HG03558 (cell line): ENCODE measurements around the gene APBB2.

ENCODE experiments used
- ATAC-seq: cut with Tn5 transposase; IDR thresholded peaks from one replicate; pipeline ENCODE4 v1.9.1; 2021; ENCODE audit warnings: moderate number of reproducible peaks; ENCODE audit not compliant: unreplicated experiment; ENCODE audit errors: extremely low read depth

Gene APBB2

DNA sequence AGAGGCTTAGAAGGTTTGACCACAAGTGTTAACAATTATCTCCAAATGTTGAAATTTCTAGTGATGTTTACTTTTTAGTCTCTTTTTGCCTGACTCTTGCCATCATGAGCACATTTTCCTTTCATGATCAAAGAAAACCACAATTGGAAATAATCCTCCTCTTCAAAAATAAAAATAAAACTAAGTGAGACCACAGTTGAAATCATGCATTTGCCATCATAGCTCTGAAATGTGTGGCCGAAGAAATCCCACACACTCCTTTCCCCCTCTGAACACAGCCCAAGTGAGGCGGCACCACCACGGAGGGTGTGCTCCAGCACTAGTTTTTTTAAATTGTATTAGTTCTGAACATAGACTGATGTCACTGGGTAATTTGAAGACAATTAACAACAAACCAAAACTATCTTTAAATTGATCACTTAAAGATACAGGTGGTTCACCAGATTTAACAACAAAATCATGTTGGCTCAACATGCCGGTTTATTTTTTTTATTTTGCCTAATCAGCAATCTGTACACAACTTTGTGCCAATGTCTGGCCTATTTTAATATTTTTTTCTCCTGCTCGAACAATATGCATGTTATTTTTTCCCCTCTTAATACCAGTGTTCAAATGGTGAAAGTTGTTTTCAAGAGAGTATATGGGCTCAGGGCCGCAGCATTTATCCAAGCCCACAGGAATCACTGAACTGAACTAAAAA lies 17.6 kb downstream of the APBB2 start:
- ATAC-seq, result no peak

DNA sequence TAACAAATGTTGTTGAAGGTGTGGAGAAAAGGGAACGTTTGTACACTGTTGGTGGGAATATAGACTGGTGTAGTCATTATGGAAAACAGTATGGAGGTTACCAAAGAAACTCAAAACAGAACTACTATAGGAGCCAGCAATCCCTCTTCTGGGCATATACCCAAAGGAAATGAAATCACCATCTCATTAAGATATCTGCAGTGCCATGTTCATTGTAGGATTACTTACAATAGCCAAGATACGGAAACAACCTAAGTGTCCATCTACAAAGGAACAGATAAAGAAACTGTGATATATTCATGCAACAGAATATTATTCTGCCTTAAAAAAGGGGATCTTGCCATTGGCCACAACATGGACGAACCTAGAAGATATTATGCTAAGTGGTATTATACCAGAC lies 22.2 kb downstream of the APBB2 start:
- no peak for ATAC-seq

DNA sequence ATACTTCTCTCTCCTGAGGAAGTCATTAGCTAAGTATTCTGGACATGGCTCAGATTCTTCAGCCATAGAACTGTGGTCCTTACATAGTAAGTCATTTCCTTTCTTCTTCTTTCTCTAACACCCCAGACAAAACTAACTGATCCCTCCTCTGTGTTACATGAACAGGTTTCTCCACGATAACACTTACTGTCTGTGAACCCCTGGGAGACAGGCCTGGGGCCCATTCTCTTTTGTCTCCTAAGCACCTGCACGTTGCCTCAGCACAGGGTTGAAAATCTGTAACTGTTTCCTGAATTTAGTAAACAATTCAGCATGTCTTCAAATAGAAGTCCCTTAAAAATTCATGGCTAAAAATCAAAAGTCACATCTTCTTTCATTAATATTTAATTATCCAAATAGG lies 24.7 kb downstream of the APBB2 start:
- no peak for ATAC-seq

DNA sequence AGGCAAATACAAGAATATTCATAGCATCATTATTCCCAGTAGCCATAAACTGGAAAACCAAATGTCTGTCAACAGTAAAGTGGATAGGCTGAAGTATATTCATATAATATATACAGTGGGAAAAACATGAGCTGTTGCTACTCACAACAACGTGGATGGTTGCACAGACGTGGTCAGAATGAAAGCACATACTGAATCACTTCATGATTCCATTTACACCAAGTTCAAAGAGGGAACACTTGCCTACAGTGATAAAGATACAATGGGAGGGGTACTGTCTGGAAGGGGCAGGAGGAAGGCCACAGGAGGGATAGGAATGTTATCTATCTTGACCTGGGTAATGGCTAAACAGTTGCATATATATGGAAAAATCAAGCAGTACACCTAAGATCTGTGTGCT lies 25.3 kb downstream of the APBB2 start:
- no peak for ATAC-seq

DNA sequence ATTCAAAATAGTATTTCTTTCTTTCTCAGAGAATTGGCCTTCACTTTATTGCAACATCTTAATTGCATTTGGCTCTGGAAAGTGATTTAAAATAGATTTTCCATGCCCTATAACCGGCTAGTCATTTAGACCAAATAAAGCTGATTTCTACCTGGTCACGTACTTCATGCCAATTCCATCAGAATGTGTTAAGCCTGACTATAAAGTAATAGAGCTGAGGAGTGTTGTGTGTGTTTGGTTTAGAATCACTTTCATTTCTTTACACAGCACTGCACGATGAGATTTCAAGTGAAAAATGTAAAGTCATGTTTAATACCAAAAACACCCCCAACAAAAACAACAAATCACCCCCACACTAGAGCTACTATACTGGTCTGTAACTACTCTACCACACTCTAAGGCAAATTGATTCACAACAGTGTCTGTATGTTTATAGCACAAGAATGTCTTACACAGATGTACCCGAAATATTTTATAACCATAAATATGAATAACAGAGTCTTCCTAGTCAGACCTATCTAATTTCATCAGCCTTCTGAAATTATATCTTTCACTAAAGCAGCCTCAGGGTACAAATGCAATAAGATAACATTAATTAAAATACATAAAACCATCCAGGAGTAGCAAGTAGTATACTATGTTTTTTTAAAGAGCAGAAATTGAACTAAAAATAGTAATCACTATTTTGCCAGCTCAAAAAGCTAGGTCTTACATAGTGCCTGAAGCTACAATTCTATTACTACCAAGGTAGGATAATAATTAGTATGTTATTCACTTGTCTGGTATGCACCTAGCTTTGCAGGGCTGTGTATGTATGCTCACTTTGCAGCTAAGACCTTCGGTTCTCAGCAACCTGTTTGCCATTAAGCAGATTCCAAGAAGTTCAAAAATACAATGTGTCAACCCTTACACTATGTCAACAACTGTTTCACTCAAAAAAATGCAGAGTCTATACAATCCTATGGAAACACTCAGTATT lies 28.4 kb downstream of the APBB2 start:
- no peak for ATAC-seq

DNA sequence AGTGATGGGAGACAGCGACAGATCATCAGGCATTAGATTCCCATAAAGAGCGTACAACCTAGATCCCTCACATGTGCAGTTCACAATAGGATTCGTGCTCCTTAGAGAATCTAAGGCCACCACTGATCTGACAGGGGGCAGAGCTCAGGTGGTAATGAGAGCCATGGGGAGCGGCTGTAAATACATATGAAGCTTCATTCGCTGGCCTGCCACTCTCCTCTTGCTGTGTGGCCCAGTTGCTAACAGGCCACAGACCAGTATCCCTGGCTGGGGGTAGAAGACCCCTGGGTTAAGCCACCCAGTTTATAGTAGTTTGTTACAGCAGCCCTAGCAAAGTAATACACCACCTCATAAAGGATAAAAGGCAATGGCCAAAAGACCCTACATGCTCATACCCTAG lies 30.3 kb downstream of the APBB2 start:
- no peak for ATAC-seq

DNA sequence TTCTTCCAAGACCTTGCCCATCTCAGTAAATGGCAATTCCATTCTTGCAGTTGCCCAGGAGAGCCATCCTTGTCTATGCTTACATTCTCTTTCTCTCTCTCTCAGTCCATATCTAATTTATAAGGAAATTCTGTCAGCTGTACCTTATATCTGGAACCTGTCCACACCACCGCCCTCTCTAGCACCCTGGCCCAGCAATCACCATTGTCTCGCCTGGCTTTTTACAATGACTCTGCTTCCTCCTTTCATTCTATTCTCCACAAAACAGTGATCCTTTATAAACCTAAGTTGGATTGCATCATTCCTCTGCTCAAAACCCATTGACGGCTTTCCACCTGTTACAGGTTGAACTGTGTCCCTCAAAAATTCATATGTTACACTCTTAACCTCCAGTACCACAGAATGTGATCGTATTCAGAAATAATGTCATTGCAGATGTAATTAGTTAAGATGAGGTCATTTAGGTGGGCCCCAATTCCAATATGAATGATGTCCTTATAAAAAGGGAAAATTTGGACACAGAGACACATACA lies 31.3 kb downstream of the APBB2 start:
- no peak for ATAC-seq

DNA sequence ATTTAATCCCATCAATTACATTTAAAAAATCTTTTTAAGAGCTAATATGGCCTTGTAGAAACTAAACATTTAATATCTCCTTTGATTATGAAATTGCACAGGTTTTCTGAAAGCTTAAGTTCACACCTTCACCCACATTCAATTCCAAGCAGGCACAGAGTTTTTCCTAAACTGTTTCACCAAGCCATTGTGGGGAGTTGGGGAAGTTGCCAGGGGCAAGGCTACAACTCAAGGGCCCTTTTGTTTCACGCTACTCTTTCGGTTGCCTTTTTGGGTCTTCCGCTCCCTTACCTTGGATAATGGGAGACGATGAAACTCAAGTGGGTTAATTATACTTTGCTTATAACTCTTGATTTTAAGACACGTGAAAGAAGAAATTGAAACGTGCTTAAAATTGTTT lies 33.3 kb downstream of the APBB2 start:
- no peak for ATAC-seq

DNA sequence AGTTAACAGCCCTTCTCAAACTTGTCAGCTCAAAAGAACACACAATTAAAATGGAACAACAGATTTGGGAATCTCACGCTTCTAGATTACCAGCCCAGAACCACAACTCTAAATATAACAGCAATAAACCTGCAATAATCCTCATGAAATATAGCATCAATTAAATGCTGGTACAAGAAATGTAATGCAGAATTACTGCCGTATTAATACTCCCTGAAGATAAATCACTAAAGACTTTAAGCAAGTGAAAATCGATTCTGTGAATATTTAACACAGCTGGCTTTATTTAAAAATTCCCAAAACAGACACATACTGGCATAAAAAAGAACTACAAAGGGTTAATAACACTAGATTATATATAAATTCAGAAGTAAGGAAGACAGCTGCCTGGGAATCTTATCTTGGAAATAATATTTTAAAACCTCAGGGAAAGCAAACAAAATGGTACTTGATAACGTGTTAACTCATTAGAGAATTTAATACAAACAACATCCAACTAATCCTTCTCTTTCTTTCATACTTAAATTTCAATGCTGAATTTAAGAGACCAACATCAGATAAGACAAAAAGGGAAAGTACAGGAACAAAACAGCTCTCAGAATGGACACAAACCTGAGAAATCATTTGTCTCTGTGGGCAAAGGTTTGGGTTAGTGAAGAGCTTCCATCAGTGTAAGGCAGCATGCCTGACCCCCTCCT lies 34.7 kb downstream of the APBB2 start:
- ATAC-seq, result no peak

DNA sequence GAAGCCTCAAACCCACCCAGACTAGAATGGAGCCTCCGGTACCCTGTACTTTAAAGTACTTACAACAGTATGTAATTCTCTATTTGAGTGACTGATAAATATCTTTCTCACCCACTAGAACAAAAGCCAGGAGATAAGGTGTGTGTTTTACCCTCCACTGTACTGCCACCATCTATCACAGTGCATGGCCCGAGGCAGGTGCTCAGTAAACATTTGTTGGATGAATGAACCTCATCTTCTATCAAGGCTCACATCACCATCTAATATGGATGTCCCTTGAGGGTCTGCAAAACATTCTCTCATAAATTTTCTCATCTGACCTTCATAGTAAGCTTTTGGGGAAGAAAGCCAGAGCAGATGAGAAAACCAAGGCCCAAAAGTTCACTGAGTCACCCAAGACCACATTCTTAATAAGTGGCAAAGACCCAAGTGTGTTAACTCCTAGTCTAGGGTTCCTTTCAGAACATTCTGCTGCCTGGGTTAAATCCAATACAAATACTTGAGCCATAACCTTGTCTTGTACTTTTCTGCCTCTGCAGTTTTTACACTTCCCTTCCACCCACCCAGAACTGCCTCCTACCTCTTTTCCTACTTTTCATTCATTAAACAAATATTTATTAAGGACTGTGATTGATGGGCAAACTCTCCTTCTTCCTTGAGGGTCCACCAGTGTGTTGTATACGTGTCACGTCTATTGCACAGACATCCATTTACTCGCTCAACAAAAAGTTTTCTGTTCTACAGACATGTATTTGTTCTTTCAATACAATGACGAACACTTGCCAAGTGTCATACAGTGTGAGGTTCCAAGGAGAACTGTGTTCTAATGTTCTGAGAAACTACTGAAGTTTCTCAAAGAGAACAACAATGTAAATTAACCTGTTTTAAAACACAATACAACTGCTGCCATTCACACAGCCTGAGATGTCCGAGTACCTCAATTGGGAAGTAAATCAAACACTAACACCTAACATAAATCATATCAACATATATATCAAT lies 35.7 kb downstream of the APBB2 start:
- ATAC-seq, result no peak

DNA sequence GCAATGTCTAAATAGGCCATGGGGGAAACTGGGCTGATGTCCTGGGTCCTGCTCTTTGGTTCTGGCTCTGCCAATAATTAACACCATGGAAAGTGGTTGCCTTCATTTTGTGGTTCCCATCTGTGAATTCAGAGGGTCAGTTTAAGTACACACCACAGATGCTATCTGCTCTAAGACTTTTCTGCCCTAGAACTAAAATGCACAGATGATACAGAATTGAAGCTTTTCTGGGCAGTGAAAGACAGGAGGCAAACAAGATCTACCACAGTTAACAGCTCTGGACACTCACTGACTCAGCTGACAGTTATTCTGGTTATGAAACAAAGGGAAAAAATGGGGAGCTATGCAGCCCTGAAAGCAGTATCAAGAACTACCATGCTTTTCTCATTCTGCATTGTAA lies 37.3 kb downstream of the APBB2 start:
- ATAC-seq, result no peak

DNA sequence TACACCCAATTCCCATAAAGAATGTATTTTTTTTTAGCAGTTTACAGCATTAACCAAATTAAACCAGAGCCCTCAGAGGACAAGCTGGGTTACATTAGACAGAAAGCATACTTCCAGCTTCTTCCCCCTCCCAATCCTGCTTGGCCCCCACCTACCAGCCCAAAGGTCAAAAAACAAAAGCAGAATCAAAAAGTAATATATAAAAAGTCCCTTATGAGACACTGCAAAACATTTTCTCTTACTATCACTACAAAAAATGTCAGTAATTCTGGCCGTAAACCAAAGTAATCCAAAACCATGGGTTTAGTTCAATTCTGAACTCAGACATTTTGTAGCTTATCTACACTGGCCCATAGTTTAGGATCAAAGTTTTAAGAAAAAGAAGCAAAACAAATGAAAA lies 38.0 kb downstream of the APBB2 start:
- no peak for ATAC-seq

DNA sequence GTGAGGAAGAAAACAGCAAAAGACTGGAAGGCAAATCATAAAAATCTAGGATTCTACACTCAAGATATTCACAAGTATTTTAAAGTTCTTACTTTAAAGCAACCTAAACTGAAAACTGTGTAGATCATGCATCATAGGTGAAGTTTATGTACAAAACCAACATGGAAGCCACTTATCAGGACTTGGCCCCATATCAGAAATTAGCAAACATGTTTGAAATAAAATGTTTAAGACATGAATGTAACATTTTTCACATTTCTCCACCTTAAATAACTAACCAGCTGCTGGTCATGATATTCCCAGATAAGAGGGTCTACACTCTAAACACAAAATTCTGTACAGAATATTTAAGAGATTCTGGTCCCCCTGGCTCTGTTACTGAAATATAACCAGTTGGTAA lies 38.5 kb downstream of the APBB2 start:
- no peak for ATAC-seq

DNA sequence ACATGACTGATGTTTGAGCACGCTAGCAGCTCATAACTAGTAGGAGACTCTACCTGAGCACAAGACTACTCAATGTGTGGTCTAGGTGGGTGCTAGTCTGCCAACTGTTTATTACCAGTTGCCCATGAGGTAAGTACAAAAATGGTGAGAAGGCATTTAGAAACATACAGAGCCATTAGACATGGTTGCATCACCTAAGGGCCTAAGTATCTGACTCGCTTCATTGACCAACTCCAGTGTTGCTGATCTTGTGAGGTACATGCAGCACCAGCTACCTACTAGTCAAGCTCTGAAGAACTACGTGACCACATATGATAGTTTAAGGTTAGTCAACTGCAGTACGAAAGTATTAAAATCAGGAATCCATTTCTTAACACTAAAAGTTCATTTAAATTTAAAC lies 39.9 kb downstream of the APBB2 start:
- ATAC-seq, result no peak

DNA sequence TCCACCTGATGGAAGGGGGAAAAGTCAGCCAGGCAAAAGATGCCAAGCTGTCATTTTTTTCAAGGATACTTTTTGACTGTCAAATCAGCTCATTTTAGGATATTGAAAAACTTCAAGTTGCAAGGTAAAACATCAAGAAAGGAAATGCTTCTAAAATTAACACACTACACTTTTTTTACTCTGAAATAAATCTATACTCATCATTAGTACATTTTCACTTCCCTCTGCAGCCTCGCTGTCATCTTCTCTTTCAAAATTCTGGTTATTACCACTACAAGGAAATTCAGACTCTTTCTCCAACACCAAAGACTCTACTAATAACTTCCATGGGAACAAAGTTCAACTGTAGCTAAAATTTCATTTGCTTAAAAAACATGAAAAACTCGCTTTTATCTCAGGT lies 41.6 kb downstream of the APBB2 start:
- no peak for ATAC-seq

DNA sequence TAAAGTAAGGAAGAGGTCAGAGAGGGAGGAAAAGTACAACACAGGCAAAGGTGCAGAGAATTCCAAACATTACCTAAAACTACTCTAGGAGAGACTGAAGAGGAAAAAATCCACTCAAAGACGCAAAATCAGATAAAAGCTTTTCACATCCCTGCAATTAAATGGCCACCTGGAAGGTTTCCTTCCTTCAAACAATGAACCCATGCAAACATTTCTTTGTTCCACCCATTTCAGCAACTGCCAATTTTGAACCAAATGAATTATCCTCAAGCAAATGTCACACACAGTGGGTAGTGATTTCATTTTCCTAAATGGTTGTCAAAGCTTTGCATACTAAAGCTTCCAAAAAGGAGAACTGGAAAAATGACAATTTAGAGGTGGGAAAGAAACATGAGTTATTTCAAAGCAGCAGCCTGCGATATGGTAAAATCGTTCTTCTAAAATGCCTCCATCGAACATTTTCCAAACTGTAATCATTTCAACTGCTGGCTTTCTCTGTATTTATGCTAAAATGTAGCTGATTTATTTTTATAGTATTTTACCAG lies 45.0 kb downstream of the APBB2 start:
- ATAC-seq, result no peak

DNA sequence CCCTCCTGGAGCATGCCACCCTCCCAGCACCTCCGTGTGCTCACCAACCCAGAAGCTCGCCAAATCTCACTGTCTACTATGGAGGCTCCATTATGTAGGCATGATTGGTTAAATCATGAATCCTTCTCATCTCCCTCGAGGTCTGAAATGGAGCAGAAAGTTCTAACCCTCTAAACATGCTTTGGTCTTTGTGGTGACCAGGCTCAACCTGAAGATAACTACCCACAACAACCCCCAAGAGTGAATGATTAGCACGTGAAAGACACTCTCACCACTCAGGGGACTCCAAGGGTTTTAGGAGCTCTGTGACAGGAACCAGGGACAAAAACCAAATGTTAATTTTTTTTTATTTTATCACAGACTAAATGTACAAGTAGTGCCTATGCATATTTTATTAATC lies 47.2 kb downstream of the APBB2 start:
- no peak for ATAC-seq

DNA sequence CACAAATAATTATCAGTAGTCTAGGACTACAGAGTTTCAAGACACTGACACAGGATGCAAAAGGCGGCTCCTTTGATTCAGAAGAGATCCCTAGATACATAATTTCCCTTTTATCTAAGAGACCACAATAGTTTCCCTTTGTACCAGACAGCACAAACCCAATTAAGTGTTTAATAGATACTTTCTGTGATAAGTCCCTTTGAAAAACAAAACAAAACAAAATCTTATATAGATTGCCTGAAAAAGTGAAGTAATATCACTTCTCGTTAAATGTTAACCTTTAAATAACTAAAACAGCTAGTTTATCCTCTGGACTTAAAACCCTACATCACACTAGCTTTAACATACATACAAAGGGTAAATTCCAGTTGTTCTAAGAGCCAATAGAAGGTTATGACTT lies 49.9 kb downstream of the APBB2 start:
- ATAC-seq, result no peak

DNA sequence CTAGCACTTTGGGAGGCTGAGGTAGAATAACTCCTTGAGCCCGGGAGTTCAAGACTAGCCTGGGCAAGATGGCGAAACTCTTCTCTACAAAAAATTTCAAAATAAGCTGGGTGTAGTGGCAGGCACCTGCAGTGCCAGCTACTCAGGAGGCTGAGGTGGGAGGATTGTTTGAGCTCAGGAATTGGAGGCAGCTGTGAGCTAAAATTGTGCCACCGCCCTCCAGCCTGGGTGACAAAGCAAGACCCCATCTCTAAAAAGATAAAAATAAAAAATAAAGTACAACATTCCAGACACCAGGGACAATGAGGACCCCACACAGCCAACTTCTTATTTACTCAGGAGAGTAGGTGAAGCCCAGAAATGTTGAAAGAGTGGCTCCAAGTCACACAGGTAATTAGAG lies 53.0 kb downstream of the APBB2 start:
- no peak for ATAC-seq
